Natural killer cell (primary cell): ENCODE measurements around the gene SPAG9. TPM values are rescaled to one million over a fixed set of nuclear protein-coding genes. Genes with fewer than 3 reads are reported as not detected.

Source experiments
- ATAC-seq, 3 donors: fragments of 150-1000 bp in 2 of 3; fragments of 200-7000 bp in 1 of 3; cut with Tn5 transposase; 1 replicate in 1 of 3; 2 replicates in 2 of 3; pipeline ENCODE4 v1.10.0; 2021; ENCODE audit warnings: mild to moderate bottlenecking in 2 of 3, moderate library complexity in 2 of 3
- DNase-seq, 2 donors: peaks; one replicate each; pipeline versions ENCODE4 v3.0.0 to v3.0.0-alpha.2; 2013 to 2021; ENCODE audit warnings: mixed read lengths in 1 of 2
- H3K27ac ChIP-seq: one replicate; pipeline ENCODE4 v1.5.1; 2013; ENCODE audit warnings: mild to moderate bottlenecking, low read length
- H3K27me3 ChIP-seq: one replicate; pipeline ENCODE4 v1.6.1; 2013; ENCODE audit warnings: low read length; ENCODE audit not compliant: control insufficient read depth, insufficient read depth
- H3K36me3 ChIP-seq: one replicate; pipeline ENCODE4 v1.6.1; 2013; ENCODE audit warnings: low read length; ENCODE audit not compliant: control insufficient read depth, insufficient read depth
- H3K4me1 ChIP-seq: one replicate; pipeline ENCODE4 v1.6.1; 2013; ENCODE audit warnings: low read length; ENCODE audit not compliant: control insufficient read depth, insufficient read depth
- H3K4me3 ChIP-seq: one replicate; pipeline ENCODE4 v1.5.1; 2013; ENCODE audit warnings: low read length
- H3K9me3 ChIP-seq: one replicate; pipeline ENCODE4 v1.6.1; 2013; ENCODE audit warnings: low read length; ENCODE audit not compliant: control insufficient read depth, insufficient read depth
- H3K27ac Mint-ChIP-seq, 2 donors: one replicate each; pipeline ENCODE4 v1.8.0; 2022; ENCODE audit warnings: mild to moderate bottlenecking in 2 of 2, mixed read lengths in 2 of 2, moderate library complexity in 1 of 2
- H3K27me3 Mint-ChIP-seq, 2 donors: one replicate each; pipeline ENCODE4 v1.8.0; 2022; ENCODE audit warnings: low read depth in 2 of 2, mixed read lengths in 2 of 2
- H3K36me3 Mint-ChIP-seq: one replicate; pipeline ENCODE4 v1.8.0; 2022; ENCODE audit warnings: mixed read lengths
- H3K4me1 Mint-ChIP-seq, 2 donors: one replicate each; pipeline ENCODE4 v1.8.0; 2022; ENCODE audit warnings: mixed read lengths in 2 of 2
- H3K4me3 Mint-ChIP-seq: one replicate; pipeline ENCODE4 v1.8.0; 2022; ENCODE audit warnings: mild to moderate bottlenecking, moderate library complexity, mixed read lengths
- H3K9me3 Mint-ChIP-seq, 2 donors: one replicate each; pipeline ENCODE4 v1.8.0; 2022; ENCODE audit warnings: mixed read lengths in 2 of 2
- WGBS: methylation state at CpG from one replicate; pipeline ENCODE4 v1.1.7; 2013; ENCODE audit warnings: missing lambda C conversion rate; ENCODE audit not compliant: insufficient coverage; 5-methylcytosine and 5-hydroxymethylcytosine counted together
- intact Hi-C: fragments of 100-400 bp; cut with micrococcal nuclease; formaldehyde crosslinking; loops from one replicate; pipeline ENCODE4 v1.14.2; 2022
- total RNA-seq, 4 donors: library from RNA; stranded (reverse); fragments of 120-200 nt in 1 of 4; gene quantifications; one replicate each; pipeline versions ENCODE4 v1.2.3 to v1.2.4, GENCODE V29; 2013 to 2022
- TF ChIP-seq, protein P1 (sequence below): fragments of 200-600 bp; IDR thresholded peaks from one replicate; pipeline ENCODE4 v1.8.0; 2022; ENCODE audit warnings: antibody characterized with exemption

The SPAG9 gene
- total RNA-seq, 3 donors from 2014 or later (not counting 1 experiment from before 2014, with no cell fraction given) = 78.1 to 91.7 (median 90.3) TPM

GRCh38 chr17:50956409-50956749 lies 164.3 kb downstream of the SPAG9 start:
- Mint-ChIP-seq H3K4me3 (no peak overlapping the region), H3K27me3 (peaks cover 2 to 6% of the 10 kb centered on the region in 2 donors), H3K4me1 (peaks cover 0 to 5% of the 10 kb centered on the region in 2 donors), H3K9me3 (no peaks in the 10 kb centered on the region), H3K27ac (peak overlapping the region in 1 of 2 donors; percentile 45), H3K36me3 (no peaks in the 10 kb centered on the region)
- TF ChIP-seq, protein P1, sequence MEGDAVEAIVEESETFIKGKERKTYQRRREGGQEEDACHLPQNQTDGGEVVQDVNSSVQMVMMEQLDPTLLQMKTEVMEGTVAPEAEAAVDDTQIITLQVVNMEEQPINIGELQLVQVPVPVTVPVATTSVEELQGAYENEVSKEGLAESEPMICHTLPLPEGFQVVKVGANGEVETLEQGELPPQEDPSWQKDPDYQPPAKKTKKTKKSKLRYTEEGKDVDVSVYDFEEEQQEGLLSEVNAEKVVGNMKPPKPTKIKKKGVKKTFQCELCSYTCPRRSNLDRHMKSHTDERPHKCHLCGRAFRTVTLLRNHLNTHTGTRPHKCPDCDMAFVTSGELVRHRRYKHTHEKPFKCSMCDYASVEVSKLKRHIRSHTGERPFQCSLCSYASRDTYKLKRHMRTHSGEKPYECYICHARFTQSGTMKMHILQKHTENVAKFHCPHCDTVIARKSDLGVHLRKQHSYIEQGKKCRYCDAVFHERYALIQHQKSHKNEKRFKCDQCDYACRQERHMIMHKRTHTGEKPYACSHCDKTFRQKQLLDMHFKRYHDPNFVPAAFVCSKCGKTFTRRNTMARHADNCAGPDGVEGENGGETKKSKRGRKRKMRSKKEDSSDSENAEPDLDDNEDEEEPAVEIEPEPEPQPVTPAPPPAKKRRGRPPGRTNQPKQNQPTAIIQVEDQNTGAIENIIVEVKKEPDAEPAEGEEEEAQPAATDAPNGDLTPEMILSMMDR = no peak
- Histone ChIP-seq H3K4me3 (no peak overlapping the region), H3K27ac (no peak overlapping the region), H3K9me3 (no peaks in the 10 kb centered on the region), H3K27me3 (no peaks in the 10 kb centered on the region), H3K36me3 (peaks cover 3% of the 10 kb centered on the region), H3K4me1 (peaks cover 6% of the 10 kb centered on the region)
- DNase-seq (no peak), ATAC-seq (no peak)
- WGBS = 91% methylated on average over 4 of the region's 4 CpGs
- intact Hi-C loops = loop anchor here (1.0 to 2.0 kb wide), 2 partner anchors 104 to 174 kb away; no protein-coding TSS in a partner anchor

GRCh38 chr17:50955667-50956120 lies 165.0 kb downstream of the SPAG9 start:
- H3K27me3 Mint-ChIP-seq = peaks cover 5 to 10% of the 10 kb centered on the region in 2 donors
- 95% methylated on average over 4 of the region's 8 CpGs for WGBS
- intact Hi-C loops = loop anchor here (1.0 to 2.0 kb wide), 2 partner anchors 103 to 173 kb away; no protein-coding TSS in a partner anchor

DNA sequence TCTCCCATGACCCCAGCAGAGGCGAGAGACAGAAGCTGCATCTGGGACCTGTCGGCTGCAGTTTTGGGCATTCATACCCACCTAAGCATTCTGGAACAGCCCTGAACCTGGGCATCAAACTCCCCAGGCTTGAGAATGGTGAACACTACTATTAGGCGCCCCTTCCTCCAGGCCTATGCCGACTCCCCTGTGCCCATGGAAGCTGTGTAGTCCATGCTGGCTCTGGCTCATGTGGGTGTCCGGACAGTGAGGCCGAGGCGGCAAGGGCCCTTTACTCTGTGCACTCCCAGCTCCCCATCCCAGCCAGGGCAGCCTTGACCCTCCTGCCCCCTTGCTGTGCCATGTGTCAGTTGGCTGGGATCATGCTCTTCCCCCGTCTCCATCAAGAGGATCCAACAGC lies 165.5 kb downstream of the SPAG9 start:
- DNase-seq = peak in 1 of 2 donors; percentile 13
- H3K36me3 Mint-ChIP-seq = no peaks in the 10 kb centered on the region
- no peak overlapping the region for H3K27ac Mint-ChIP-seq
- H3K9me3 Mint-ChIP-seq = no peaks in the 10 kb centered on the region
- no peaks in the 10 kb centered on the region for H3K9me3 ChIP-seq
- peaks cover 8 to 13% of the 10 kb centered on the region in 2 donors for H3K27me3 Mint-ChIP-seq
- no peak overlapping the region for H3K4me3 ChIP-seq
- WGBS = 97% methylated on average over 8 of the region's 8 CpGs
- intact Hi-C loops = no loop called here
- TF ChIP-seq, protein P1 = no peak
- H3K4me3 Mint-ChIP-seq = no peak overlapping the region
- ATAC-seq = no peak
- H3K4me1 ChIP-seq = peaks cover 15% of the 10 kb centered on the region
- H3K4me1 Mint-ChIP-seq = peaks cover 7 to 14% of the 10 kb centered on the region in 2 donors
- peaks cover 3% of the 10 kb centered on the region for H3K36me3 ChIP-seq
- no peak overlapping the region for H3K27ac ChIP-seq
- H3K27me3 ChIP-seq = no peaks in the 10 kb centered on the region

More at GRCh38 chr17:50955667-50956120, 165.0 kb downstream of the SPAG9 start:
- DNase-seq (peak in 1 of 2 donors; percentile 2), ATAC-seq (no peak)
- H3K36me3 Mint-ChIP-seq = no peaks in the 10 kb centered on the region
- Histone ChIP-seq H3K4me1 (peaks cover 10% of the 10 kb centered on the region), H3K36me3 (peaks cover 3% of the 10 kb centered on the region), H3K9me3 (no peaks in the 10 kb centered on the region), H3K27me3 (no peaks in the 10 kb centered on the region), H3K4me3 (no peak overlapping the region), H3K27ac (no peak overlapping the region)
- H3K4me1 Mint-ChIP-seq = peaks cover 2 to 9% of the 10 kb centered on the region in 2 donors
- H3K9me3 Mint-ChIP-seq = no peaks in the 10 kb centered on the region
- no peak overlapping the region for H3K4me3 Mint-ChIP-seq
- TF ChIP-seq, protein P1 = no peak
- no peak overlapping the region for H3K27ac Mint-ChIP-seq

- Histone ChIP-seq H3K36me3 (peaks cover 1% of the 10 kb centered on the region), H3K27ac (no peak overlapping the region), H3K9me3 (no peaks in the 10 kb centered on the region), H3K4me3 (no peak overlapping the region), H3K4me1 (peaks cover 20% of the 10 kb centered on the region), H3K27me3 (no peaks in the 10 kb centered on the region)
- WGBS = 83% methylated on average over 8 of the region's 8 CpGs
- Mint-ChIP-seq H3K27ac (no peak overlapping the region), H3K27me3 (peaks cover 8 to 13% of the 10 kb centered on the region in 2 donors), H3K9me3 (no peaks in the 10 kb centered on the region), H3K36me3 (no peaks in the 10 kb centered on the region), H3K4me3 (no peak overlapping the region), H3K4me1 (peaks cover 7 to 16% of the 10 kb centered on the region in 2 donors)
- DNase-seq (peak in 1 of 2 donors; percentile 14), ATAC-seq (no peak)
- intact Hi-C loops = no loop called here
- TF ChIP-seq, protein P1 = no peak
These were observed 166.0 kb downstream of the SPAG9 start for GRCh38 chr17:50954641-50955121.
